ENCODE results near the gene SLC35G6.
"Not testable (repeated sequence)": the region's sequence is repeated elsewhere in the genome, so short reads cannot be mapped to it uniquely, and the experiment has no call there.

SLC35G6 gene

DNA sequence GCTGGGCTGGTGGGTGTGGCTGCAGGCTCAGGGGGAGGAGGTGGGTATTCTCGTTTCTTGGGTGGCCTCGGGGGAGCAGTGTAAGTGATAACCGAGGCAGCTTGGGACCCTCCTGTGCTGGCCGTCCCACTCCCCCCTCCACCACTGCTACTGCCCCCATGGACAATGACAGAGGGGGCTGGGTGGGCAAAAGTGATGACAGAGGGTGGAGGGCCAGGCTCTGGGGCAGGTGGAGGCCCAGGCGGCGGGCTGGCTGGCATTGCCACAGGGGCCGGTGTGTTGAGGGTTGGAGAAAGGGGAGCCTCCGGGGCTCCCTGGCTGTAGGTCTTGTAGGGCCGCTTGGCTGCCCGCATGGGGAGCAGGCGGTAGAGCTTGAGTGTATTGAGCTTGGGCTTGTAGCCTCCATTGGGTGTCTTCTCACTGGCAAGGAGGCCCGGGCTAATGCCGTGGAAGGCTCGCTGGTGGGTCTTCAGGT, 17.8 kb upstream of the SLC35G6 start:
- peaks cover 21% of the 10 kb centered on the region for H3K4me1 ChIP-seq (ENCODE audit: insufficient read depth, low read length)
- H3K9me3 ChIP-seq (ENCODE audit: low read length) = no peaks in the 10 kb centered on the region
- no peak overlapping the region for H3K27ac ChIP-seq (ENCODE audit: low read depth, low read length)
- H3K9ac ChIP-seq (ENCODE audit: low read length) = no peak overlapping the region
- H3K4me3 ChIP-seq (ENCODE audit: low read depth in 1 of 2, low read length in 2 of 2) = no peak overlapping the region
- H3K36me3 ChIP-seq (ENCODE audit: insufficient read depth, low read length) = peaks cover 8% of the 10 kb centered on the region
- H3K27me3 ChIP-seq (ENCODE audit: control insufficient read depth in 1 of 2, insufficient read depth in 2 of 2, low read length in 2 of 2) = no peaks in the 10 kb centered on the region

DNA sequence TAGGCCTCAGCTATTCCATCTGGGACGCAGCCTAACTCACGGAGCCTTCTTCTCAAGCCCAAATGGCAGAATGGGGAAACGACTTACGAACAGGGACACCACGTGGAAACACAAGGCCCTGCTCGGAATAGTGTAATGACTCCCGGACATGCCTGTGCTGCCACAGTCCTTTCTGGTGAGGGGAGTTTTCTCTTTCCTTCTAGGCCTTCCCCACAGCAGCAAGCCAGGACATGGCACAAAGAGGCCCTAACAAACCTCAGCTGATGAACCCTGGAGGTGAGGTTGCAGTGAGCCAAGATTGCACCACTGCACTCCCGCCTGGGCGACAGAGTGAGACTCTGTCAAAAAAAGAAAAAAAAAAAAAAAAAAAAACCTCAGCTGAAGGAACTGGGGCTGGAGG, 17.2 kb upstream of the SLC35G6 start:
- Histone ChIP-seq H3K4me3 (ENCODE audit: low read depth in 1 of 2, low read length in 2 of 2) (no peak overlapping the region), H3K27me3 (ENCODE audit: control insufficient read depth in 1 of 2, insufficient read depth in 2 of 2, low read length in 2 of 2) (no peaks in the 10 kb centered on the region), H3K36me3 (ENCODE audit: insufficient read depth, low read length) (peaks cover 8% of the 10 kb centered on the region), H3K4me1 (ENCODE audit: insufficient read depth, low read length) (peaks cover 21% of the 10 kb centered on the region), H3K9me3 (ENCODE audit: low read length) (no peaks in the 10 kb centered on the region), H3K9ac (ENCODE audit: low read length) (no peak overlapping the region), H3K27ac (ENCODE audit: low read depth, low read length) (no peak overlapping the region)

DNA sequence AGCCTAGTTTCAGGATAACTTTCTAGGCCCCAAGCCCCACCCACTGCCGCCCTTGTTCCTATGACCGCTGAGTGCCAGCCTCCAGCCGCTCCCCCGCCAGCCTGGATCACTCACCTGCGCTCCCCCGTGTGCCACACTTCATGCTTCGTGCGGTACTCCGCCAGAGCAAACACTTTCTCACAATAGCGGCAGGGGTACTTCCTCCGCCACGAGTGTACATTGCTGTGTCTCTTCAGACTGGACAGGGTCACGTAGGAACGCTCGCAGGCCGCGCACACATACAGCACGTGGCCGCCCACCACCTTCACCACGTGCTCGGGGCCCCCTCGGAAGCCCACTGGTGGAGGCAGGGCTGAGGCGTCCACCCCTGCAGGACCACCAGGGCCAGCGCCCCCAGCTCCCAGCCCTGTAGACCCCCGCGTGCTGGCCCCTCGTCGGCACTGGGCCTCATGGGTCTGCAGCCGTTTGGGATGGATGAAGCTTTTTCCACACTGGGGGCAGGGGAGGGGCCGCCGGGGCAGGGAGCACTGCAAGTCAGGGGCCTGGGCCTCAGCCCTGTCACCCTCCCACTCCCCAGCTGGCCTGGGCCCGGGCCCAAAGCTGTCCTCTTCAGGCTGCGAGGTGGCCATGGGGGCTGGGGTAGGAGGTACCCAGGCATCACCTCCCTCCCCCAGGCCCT, 15.5 kb upstream of the SLC35G6 start:
- Histone ChIP-seq H3K9ac (ENCODE audit: low read length) (no peak overlapping the region), H3K36me3 (ENCODE audit: insufficient read depth, low read length) (peaks cover 8% of the 10 kb centered on the region), H3K4me3 (ENCODE audit: low read depth in 1 of 2, low read length in 2 of 2) (no peak overlapping the region), H3K27ac (ENCODE audit: low read depth, low read length) (no peak overlapping the region), H3K27me3 (ENCODE audit: control insufficient read depth in 1 of 2, insufficient read depth in 2 of 2, low read length in 2 of 2) (no peaks in the 10 kb centered on the region), H3K4me1 (ENCODE audit: insufficient read depth, low read length) (peaks cover 21% of the 10 kb centered on the region), H3K9me3 (ENCODE audit: low read length) (no peaks in the 10 kb centered on the region)

DNA sequence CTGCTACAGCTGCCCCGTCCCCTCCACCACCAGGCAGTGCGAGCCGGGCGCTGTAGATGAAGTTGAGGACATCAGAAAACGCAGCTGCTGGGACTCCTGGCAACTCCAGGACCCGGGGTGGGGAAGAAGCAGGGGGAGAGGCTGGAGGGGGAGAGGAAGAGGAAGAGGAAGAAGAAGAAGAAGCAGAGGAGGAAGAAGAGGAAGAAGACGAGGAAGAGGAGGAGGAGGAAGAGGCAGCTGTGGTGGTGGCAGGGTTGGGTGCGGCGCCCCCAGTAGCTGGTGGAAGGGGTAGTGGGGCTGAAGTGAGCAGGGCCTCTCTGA, 15.0 kb upstream of the SLC35G6 start:
- no peaks in the 10 kb centered on the region for H3K27me3 ChIP-seq (ENCODE audit: control insufficient read depth in 1 of 2, insufficient read depth in 2 of 2, low read length in 2 of 2)
- H3K36me3 ChIP-seq (ENCODE audit: insufficient read depth, low read length) = peaks cover 8% of the 10 kb centered on the region
- peak overlapping the region; percentile 21 for H3K27ac ChIP-seq (ENCODE audit: low read depth, low read length)
- no peaks in the 10 kb centered on the region for H3K9me3 ChIP-seq (ENCODE audit: low read length)
- no peak overlapping the region for H3K9ac ChIP-seq (ENCODE audit: low read length)
- H3K4me1 ChIP-seq (ENCODE audit: insufficient read depth, low read length) = peaks cover 21% of the 10 kb centered on the region
- no peak overlapping the region for H3K4me3 ChIP-seq (ENCODE audit: low read depth in 1 of 2, low read length in 2 of 2)

DNA sequence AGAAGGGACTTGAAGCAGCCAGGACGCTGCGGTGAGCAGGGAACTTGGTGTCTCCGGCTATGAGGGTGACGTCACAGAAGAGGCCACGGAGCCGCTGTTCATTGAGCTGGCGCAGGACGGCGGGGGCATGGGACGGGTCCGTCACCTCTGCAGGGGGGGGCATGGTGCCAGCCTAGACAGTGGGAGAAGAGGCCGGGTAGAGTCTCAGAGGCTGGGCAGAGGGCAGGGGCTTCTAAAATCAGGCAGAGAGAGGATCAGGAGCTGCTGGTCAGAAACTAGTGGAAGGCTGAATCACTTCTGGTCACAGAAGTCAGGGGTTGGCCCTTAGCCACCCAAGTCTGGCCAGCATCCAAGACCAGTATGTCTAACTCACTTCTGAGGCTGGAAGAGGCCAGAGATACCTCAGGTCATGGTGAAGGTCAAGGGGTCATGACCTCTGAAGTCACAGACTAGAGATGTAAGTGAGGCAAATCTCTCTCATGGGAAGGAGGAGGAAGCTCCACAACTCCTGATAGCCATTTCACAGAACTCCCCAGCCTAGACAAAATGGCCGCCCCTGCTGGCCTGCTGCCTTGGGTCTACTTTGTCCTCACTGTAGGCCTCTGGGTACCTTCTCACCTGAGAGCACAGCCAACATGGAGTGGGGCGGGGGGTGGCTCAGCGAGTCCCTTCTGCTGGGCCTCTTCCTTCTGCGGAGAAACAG, 14.5 kb upstream of the SLC35G6 start:
- H3K4me1 ChIP-seq (ENCODE audit: insufficient read depth, low read length) = peaks cover 27% of the 10 kb centered on the region
- H3K27me3 ChIP-seq (ENCODE audit: control insufficient read depth in 1 of 2, insufficient read depth in 2 of 2, low read length in 2 of 2) = no peaks in the 10 kb centered on the region
- H3K36me3 ChIP-seq (ENCODE audit: insufficient read depth, low read length) = peaks cover 8% of the 10 kb centered on the region
- no peak overlapping the region for H3K4me3 ChIP-seq (ENCODE audit: low read depth in 1 of 2, low read length in 2 of 2)
- no peak overlapping the region for H3K9ac ChIP-seq (ENCODE audit: low read length)
- H3K27ac ChIP-seq (ENCODE audit: low read depth, low read length) = peak overlapping the region; percentile 21
- no peaks in the 10 kb centered on the region for H3K9me3 ChIP-seq (ENCODE audit: low read length)

DNA sequence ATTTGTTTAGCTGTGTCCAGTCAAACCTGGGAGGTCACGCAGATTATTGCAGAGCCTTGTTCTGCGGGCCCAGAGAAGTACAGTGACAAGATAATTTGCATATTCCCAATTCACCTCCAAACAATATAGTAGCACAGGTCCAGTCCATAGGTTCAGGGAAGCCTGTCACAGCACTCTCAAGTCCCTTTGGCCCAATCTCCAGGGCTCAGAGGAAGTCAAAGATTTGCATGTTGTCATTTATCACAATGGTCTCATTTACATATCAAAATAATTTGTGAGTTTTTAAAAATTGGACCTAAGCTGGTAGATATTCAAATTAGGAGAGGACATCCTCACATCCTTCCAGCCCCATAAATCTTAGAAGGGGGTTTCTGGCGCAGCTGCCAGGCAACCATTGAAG, 13.7 kb upstream of the SLC35G6 start:
- peak overlapping the region; percentile 21 for H3K27ac ChIP-seq (ENCODE audit: low read depth, low read length)

DNA sequence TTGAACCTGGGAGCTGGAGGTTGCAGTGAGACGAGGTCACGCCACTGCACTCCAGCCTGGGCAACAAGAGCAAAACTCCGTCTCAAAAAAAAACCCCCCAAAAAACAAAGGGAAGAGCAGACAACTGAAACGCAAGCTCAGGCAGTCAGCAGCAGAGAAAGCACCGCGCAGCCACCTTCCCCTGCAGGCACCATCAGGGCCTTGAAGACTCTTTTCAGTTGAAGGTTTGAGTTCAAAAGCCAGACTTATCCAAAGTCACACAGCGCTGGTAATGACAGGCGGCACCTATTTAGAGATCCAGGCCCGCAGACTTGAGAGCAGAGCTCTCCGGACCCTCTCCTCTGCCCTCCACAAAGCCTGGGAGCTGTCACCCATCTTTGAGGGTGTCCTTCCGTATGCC, 13.0 kb upstream of the SLC35G6 start:
- Histone ChIP-seq H3K36me3 (ENCODE audit: insufficient read depth, low read length) (peaks cover 8% of the 10 kb centered on the region), H3K9me3 (ENCODE audit: low read length) (no peaks in the 10 kb centered on the region), H3K27ac (ENCODE audit: low read depth, low read length) (no peak overlapping the region), H3K4me3 (ENCODE audit: low read depth in 1 of 2, low read length in 2 of 2) (no peak overlapping the region), H3K4me1 (ENCODE audit: insufficient read depth, low read length) (peaks cover 32% of the 10 kb centered on the region), H3K27me3 (ENCODE audit: control insufficient read depth in 1 of 2, insufficient read depth in 2 of 2, low read length in 2 of 2) (no peaks in the 10 kb centered on the region), H3K9ac (ENCODE audit: low read length) (no peak overlapping the region)

More for the DNA sequence above, 13.7 kb upstream of the SLC35G6 start:
- Histone ChIP-seq H3K36me3 (ENCODE audit: insufficient read depth, low read length) (peaks cover 8% of the 10 kb centered on the region), H3K4me3 (ENCODE audit: low read depth in 1 of 2, low read length in 2 of 2) (no peak overlapping the region), H3K9me3 (ENCODE audit: low read length) (no peaks in the 10 kb centered on the region), H3K27me3 (ENCODE audit: control insufficient read depth in 1 of 2, insufficient read depth in 2 of 2, low read length in 2 of 2) (no peaks in the 10 kb centered on the region), H3K4me1 (ENCODE audit: insufficient read depth, low read length) (peaks cover 32% of the 10 kb centered on the region), H3K9ac (ENCODE audit: low read length) (no peak overlapping the region)

DNA sequence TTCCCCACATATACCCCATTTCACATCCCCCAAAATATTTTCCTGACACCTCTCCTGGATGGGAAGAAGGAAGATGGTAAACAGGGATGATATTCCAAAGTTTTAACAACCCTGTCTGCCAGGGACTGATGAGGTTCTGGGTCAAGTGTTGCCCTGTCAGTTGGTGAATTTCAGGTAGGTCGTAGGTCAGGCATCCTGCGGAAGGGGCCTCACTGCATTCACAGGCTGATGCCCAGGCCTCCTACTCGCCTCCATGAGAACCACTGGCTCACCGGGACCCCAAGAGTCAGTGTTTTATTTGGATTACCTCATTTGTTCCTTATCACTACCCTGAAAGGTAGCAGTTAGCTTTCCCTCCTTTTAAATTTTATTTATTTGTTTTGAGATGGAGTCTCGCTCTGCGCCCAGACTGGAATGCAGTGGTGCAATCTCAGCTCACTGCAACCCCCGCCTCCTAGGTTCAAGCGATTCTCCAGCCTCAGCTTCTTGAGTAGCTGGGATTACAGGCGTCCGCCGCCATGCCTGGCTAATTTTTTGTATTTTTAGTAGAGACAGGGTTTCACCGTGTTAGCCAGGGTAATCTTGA, 12.3 kb upstream of the SLC35G6 start:
- peaks cover 4% of the 10 kb centered on the region for H3K36me3 ChIP-seq (ENCODE audit: insufficient read depth, low read length)
- H3K9me3 ChIP-seq (ENCODE audit: low read length) = no peaks in the 10 kb centered on the region
- no peaks in the 10 kb centered on the region for H3K27me3 ChIP-seq (ENCODE audit: control insufficient read depth in 1 of 2, insufficient read depth in 2 of 2, low read length in 2 of 2)
- peaks cover 32% of the 10 kb centered on the region for H3K4me1 ChIP-seq (ENCODE audit: insufficient read depth, low read length)
- H3K4me3 ChIP-seq (ENCODE audit: low read depth in 1 of 2, low read length in 2 of 2) = no peak overlapping the region
- H3K9ac ChIP-seq (ENCODE audit: low read length) = no peak overlapping the region
- H3K27ac ChIP-seq (ENCODE audit: low read depth, low read length) = no peak overlapping the region

DNA sequence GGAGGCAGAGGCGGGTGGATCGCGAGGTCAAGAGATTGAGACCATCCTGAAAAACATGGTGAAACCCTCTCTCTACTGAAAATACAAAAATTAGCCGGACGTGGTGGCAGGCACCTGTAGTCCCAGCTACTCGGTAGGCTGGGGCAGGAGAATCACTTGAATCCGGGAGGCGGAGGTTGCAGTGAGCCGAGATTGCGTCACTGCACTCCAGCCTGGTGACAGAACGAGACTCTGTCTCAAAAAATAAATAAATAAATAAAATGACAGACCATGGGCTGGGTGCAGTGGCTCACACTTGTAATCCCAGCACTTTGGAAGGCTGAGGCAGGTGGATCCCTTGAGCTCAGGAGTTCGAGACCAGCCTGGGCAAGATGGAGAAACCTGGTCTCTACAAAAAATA, 11.4 kb upstream of the SLC35G6 start:
- peaks cover 39% of the 10 kb centered on the region for H3K4me1 ChIP-seq (ENCODE audit: insufficient read depth, low read length)
- H3K4me3 ChIP-seq (ENCODE audit: low read depth in 1 of 2, low read length in 2 of 2); H3K27ac ChIP-seq (ENCODE audit: low read depth, low read length); H3K27me3 ChIP-seq (ENCODE audit: control insufficient read depth in 1 of 2, insufficient read depth in 2 of 2, low read length in 2 of 2); H3K9me3 ChIP-seq (ENCODE audit: low read length); H3K9ac ChIP-seq (ENCODE audit: low read length); H3K36me3 ChIP-seq (ENCODE audit: insufficient read depth, low read length): not testable (repeated sequence)

DNA sequence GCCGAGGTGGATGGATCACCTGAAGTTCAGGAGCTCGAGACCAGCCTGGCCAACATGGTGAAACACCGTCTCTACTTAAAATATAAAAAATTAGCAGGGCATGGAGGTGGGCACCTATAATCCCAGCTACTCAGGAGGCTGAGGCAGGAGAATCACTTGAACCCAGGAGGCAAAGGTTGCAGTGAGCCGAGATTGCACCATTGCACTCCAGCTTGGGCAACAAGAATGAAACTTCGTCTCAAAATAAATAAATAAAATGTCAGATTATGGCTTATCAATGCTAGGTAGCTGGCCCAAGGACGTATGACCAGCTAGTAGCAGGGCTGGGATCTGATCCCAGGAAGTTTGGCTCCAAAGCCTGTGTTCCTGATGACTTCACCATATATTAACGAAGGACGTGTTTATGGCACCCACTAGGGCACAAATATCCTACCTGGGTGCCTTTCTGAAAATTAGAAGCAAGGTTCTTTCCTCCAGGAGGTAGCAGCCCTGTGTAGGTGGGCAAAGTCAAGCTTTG, 10.7 kb upstream of the SLC35G6 start:
- not testable (repeated sequence) for H3K27me3 ChIP-seq (ENCODE audit: control insufficient read depth in 1 of 2, insufficient read depth in 2 of 2, low read length in 2 of 2); H3K9ac ChIP-seq (ENCODE audit: low read length); H3K27ac ChIP-seq (ENCODE audit: low read depth, low read length); H3K4me3 ChIP-seq (ENCODE audit: low read depth in 1 of 2, low read length in 2 of 2); H3K9me3 ChIP-seq (ENCODE audit: low read length); H3K36me3 ChIP-seq (ENCODE audit: insufficient read depth, low read length)
- H3K4me1 ChIP-seq (ENCODE audit: insufficient read depth, low read length) = peaks cover 46% of the 10 kb centered on the region

DNA sequence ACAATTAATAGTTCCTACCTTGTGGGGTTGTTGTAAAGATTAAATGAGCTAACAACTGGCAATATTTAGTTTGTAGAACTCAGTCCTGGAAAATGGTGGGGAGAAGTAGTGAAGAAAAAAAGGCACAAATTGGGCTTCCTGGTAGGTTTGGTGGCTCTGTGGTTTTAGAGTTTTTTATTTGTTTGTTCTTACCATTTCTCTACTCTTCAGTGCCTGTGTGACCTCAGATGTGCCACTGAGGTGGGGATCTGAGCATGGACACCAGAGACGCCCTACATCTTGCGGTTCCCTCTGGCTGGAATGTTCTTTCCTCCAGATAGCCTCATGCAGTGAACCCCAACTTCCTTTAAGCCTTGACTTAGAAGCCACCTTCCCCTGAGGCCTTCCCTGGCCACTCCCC, 9.5 kb upstream of the SLC35G6 start:
- peaks cover 51% of the 10 kb centered on the region for H3K4me1 ChIP-seq (ENCODE audit: insufficient read depth, low read length)
- no peaks in the 10 kb centered on the region for H3K36me3 ChIP-seq (ENCODE audit: insufficient read depth, low read length)
- no peak overlapping the region for H3K27ac ChIP-seq (ENCODE audit: low read depth, low read length)
- H3K4me3 ChIP-seq (ENCODE audit: low read depth in 1 of 2, low read length in 2 of 2) = no peak overlapping the region
- no peak overlapping the region for H3K9ac ChIP-seq (ENCODE audit: low read length)
- no peaks in the 10 kb centered on the region for H3K9me3 ChIP-seq (ENCODE audit: low read length)
- no peaks in the 10 kb centered on the region for H3K27me3 ChIP-seq (ENCODE audit: control insufficient read depth in 1 of 2, insufficient read depth in 2 of 2, low read length in 2 of 2)

Data from muscle layer of colon (tissue), 2 donors.